ENCODE measurements around the gene STXBP3.

DNA sequence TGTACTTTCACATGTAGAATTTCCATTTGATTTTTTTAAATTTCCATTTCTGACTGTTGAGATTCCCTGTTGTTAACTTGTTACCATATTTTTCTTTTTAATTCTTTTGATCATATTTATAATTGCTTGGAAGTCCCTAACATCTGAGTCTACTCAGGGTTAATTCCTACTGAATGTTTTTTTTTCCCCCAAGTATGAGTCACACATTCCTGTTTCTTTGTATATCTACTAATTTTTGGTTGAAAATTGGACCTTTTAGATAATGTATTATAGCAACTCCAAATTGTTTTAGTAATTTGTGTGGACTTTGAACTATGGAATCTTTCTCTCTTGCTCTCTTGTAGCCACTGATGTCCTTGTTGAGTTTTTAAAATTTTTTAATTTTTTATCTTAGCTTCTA lies 54.6 kb downstream of the STXBP3 start:
- TF ChIP-seq, protein P1, sequence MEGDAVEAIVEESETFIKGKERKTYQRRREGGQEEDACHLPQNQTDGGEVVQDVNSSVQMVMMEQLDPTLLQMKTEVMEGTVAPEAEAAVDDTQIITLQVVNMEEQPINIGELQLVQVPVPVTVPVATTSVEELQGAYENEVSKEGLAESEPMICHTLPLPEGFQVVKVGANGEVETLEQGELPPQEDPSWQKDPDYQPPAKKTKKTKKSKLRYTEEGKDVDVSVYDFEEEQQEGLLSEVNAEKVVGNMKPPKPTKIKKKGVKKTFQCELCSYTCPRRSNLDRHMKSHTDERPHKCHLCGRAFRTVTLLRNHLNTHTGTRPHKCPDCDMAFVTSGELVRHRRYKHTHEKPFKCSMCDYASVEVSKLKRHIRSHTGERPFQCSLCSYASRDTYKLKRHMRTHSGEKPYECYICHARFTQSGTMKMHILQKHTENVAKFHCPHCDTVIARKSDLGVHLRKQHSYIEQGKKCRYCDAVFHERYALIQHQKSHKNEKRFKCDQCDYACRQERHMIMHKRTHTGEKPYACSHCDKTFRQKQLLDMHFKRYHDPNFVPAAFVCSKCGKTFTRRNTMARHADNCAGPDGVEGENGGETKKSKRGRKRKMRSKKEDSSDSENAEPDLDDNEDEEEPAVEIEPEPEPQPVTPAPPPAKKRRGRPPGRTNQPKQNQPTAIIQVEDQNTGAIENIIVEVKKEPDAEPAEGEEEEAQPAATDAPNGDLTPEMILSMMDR (IDR thresholded peaks at IDR 0.05; ENCODE audit: low read depth, low read length, missing input control): no peak
- TF ChIP-seq RAD21 (IDR thresholded peaks at IDR 0.05) (no peak), FOXA1 (IDR thresholded peaks at IDR 0.05) (no peak), HNF4A (conservative IDR thresholded peaks at IDR 0.05) (no peak), TAF1 (conservative IDR thresholded peaks at IDR 0.05) (no peak), MAX (IDR thresholded peaks at IDR 0.05) (no peak), SP1 (IDR thresholded peaks at IDR 0.05) (no peak), REST (IDR thresholded peaks at IDR 0.05) (no peak), ATF3 (IDR thresholded peaks at IDR 0.05) (no peak), JUND (IDR thresholded peaks at IDR 0.05) (no peak), GABPA (IDR thresholded peaks at IDR 0.05 in 1 of 2, conservative IDR thresholded peaks at IDR 0.05 in 1 of 2) (no peak), FOXA2 (IDR thresholded peaks at IDR 0.05) (no peak)
- TF ChIP-seq, protein P2, sequence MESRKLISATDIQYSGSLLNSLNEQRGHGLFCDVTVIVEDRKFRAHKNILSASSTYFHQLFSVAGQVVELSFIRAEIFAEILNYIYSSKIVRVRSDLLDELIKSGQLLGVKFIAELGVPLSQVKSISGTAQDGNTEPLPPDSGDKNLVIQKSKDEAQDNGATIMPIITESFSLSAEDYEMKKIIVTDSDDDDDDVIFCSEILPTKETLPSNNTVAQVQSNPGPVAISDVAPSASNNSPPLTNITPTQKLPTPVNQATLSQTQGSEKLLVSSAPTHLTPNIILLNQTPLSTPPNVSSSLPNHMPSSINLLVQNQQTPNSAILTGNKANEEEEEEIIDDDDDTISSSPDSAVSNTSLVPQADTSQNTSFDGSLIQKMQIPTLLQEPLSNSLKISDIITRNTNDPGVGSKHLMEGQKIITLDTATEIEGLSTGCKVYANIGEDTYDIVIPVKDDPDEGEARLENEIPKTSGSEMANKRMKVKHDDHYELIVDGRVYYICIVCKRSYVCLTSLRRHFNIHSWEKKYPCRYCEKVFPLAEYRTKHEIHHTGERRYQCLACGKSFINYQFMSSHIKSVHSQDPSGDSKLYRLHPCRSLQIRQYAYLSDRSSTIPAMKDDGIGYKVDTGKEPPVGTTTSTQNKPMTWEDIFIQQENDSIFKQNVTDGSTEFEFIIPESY (IDR thresholded peaks at IDR 0.05): no peak

Measured in liver (tissue), 3 donors.